Measurements from ENCODE around the gene ESYT3.
"Not testable (repeated sequence)": the region's sequence is repeated elsewhere in the genome, so short reads cannot be mapped to it uniquely, and the experiment has no call there.

Gene ESYT3

DNA sequence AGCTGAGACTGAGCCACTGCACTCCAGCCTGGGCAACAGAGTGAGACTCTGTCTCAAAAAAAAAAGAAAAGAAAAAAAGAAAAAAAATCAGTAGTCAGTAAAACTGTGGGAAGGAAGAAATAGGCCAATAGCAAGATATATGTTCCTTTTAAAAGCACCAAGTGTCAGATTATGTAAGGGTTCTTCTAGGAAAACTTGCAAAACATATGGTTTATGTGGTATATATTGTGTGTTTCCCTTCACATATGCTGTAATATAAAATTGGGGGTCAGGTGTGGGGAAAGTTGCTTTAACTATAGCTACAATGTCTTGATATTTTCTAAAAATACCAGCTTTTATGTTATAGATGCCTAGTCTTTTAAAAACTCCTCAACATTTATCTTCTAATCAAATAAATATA lies 64.6 kb downstream of the ESYT3 start:
- no peak overlapping the region for H3K27ac ChIP-seq
- no peak for TF ChIP-seq ZFX (IDR thresholded peaks at IDR 0.05)

DNA sequence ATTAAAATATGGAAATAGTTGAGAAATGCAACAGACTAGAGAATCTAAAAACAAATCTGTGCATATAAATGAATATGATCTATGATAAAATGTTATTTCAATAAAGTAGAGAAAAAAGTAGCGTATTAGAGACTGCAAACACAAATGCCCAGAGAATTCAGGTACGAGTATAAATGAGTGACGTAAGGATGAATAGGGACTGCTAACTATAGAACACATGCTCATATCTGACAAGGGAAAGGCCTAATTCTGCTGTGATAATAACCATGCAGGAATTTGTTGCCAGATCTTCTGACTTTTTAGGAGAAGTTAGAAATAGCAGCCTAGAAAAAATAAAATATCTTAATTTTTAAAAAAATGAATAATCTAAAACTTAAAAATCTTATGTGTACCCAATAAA lies 73.1 kb downstream of the ESYT3 start:
- no peak for TF ChIP-seq ZFX (IDR thresholded peaks at IDR 0.05)
- TF ChIP-seq, protein P1, sequence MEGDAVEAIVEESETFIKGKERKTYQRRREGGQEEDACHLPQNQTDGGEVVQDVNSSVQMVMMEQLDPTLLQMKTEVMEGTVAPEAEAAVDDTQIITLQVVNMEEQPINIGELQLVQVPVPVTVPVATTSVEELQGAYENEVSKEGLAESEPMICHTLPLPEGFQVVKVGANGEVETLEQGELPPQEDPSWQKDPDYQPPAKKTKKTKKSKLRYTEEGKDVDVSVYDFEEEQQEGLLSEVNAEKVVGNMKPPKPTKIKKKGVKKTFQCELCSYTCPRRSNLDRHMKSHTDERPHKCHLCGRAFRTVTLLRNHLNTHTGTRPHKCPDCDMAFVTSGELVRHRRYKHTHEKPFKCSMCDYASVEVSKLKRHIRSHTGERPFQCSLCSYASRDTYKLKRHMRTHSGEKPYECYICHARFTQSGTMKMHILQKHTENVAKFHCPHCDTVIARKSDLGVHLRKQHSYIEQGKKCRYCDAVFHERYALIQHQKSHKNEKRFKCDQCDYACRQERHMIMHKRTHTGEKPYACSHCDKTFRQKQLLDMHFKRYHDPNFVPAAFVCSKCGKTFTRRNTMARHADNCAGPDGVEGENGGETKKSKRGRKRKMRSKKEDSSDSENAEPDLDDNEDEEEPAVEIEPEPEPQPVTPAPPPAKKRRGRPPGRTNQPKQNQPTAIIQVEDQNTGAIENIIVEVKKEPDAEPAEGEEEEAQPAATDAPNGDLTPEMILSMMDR (conservative IDR thresholded peaks at IDR 0.05): no peak
- H3K27ac ChIP-seq: no peak overlapping the region

DNA sequence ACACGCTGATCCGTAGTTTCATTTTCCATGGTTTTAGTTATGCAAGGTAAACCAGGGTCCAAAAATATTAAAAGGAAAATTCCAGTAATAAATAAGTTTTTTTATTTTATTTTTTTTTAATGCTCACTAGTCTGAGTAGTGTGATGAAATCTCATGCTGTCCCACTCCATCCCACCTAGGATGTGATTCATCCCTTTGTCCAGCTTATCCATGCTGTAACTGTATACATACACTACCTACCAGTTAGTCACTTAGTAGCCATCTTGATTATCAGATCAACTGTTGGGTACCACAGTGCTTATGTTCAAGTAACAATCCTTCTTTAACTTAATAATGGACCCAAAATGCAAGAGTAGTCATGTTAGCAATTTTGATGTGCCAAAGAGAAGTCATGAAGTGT lies 75.2 kb downstream of the ESYT3 start:
- TF ChIP-seq, protein P1 (conservative IDR thresholded peaks at IDR 0.05): no peak
- no peak for TF ChIP-seq ZFX (IDR thresholded peaks at IDR 0.05)
- no peak overlapping the region for H3K27ac ChIP-seq

DNA sequence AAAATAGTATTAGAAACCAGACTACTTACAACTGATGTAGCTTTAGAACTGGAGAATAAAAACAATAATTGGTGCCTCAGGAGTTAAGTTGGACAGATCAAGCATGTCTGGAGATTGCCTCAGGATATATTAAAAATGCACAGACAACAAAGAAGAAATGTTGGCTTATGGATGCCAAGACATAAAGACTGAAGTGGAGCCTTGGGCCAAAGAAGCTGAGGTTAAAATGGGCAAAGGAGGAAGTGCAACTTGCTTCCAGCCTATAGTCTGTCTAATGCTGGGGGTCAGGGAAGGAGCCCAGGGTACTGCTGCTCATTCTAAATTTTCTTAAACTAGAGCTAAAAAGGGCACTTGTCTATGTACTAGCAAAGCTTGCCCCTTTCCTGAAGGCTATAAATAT lies 77.5 kb downstream of the ESYT3 start:
- no peak for TF ChIP-seq ZFX (IDR thresholded peaks at IDR 0.05)
- TF ChIP-seq, protein P1 (conservative IDR thresholded peaks at IDR 0.05): no peak
- no peak overlapping the region for H3K27ac ChIP-seq

DNA sequence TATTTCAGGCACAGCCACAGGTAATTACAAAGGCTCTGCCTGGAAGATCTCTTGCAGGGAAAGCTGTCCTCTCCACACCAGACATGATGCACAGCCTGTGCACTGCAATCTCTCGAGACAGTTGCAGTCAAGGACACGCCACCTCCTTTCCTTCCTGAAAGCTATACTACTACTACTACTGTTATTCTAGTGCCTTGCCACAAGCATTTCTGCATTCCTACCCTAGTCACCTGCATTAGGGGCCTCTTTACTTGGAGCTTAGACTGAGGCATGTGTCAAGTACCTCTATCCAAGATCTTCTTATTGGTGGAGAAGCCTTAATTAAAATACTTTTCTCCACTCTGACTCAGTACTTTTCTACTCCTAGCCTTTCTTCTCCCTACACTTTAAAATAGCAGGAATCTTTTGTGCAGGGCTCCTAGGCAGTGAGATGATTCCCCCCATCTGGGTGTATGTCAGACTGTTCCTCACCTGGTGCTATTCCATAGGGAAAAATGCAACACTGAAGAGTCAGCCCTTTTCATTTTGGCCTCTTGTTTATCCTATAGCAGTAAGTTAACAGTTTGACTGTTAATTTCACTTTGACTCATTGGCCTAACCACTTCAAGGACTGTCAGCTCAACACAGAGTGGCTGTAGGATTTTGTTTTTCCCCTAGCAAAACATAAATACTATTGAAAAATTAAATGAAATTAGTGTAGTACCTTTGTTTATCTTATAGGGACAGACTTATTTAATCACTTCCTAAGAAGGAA lies 78.9 kb downstream of the ESYT3 start:
- TF ChIP-seq, protein P1 (conservative IDR thresholded peaks at IDR 0.05): no peak
- no peak for TF ChIP-seq ZFX (IDR thresholded peaks at IDR 0.05)
- no peak overlapping the region for H3K27ac ChIP-seq

DNA sequence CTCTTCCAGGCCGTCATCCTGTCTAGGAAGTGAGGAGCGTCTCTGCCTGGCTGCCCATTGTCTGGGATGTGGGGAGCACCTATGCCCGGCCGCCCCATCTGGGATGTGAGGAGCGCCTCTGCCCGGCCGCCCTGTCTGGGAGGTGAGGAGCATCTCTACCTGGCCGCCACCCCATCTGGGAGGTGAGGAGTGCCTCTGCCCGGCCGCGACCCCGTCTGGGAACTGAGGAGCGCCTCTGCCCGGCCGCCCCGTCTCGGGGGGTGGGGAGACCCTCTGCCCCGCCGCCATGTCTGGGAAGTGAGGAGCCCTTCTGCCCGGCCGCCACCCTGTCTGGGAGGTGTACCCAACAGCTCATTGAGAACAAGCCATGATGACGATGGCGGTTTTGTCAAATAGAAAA lies 87.0 kb downstream of the ESYT3 start:
- not testable (repeated sequence) for H3K27ac ChIP-seq

Measured in C4-2B (cell line).